Measurements from ENCODE around the gene ZNF624. TPM values are rescaled to one million over a fixed set of nuclear protein-coding genes. Genes with fewer than 3 reads are reported as not detected.

The ZNF624 gene
- total RNA-seq, 3 donors from 2014 or later (not counting 1 experiment from before 2014, with no cell fraction given) = 4.9 to 7.5 (median 7.2) TPM

DNA sequence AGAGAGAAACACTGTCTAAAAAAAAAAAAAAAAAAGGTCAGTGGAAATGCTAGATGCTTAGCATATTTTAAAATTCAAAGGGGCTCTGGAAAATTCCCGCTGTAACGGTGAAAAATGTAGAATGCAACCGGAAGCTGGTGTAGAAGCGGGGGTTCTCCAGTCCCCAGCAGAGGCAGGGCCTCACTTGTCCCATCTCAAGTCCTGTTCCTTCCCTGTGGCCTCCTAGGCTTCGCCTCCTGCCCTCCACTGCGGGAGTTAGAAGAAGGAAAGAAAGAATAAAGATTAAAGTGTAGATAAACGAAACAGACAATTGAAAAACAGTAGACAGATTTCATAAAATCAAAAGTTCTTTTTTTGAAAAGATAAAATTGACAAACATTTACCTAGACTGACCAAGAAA, 69.9 kb downstream of the ZNF624 start:
- no peaks in the 10 kb centered on the region for H3K36me3 Mint-ChIP-seq
- Histone ChIP-seq H3K27ac (ENCODE audit: low read length) (no peak overlapping the region), H3K36me3 (ENCODE audit: control insufficient read depth, insufficient read depth, low read length) (no peaks in the 10 kb centered on the region), H3K9me3 (ENCODE audit: control insufficient read depth, insufficient read depth, low read length) (no peaks in the 10 kb centered on the region), H3K4me3 (ENCODE audit: low read length) (no peak overlapping the region), H3K4me1 (ENCODE audit: control insufficient read depth, insufficient read depth, low read length) (peaks cover 14% of the 10 kb centered on the region), H3K27me3 (ENCODE audit: control insufficient read depth, insufficient read depth, low read length) (peaks cover 7% of the 10 kb centered on the region)
- H3K9me3 Mint-ChIP-seq = no peaks in the 10 kb centered on the region
- peak overlapping the region; percentile 78 for H3K4me3 Mint-ChIP-seq
- no peak overlapping the region for H3K27ac Mint-ChIP-seq
- TF ChIP-seq, protein P1, sequence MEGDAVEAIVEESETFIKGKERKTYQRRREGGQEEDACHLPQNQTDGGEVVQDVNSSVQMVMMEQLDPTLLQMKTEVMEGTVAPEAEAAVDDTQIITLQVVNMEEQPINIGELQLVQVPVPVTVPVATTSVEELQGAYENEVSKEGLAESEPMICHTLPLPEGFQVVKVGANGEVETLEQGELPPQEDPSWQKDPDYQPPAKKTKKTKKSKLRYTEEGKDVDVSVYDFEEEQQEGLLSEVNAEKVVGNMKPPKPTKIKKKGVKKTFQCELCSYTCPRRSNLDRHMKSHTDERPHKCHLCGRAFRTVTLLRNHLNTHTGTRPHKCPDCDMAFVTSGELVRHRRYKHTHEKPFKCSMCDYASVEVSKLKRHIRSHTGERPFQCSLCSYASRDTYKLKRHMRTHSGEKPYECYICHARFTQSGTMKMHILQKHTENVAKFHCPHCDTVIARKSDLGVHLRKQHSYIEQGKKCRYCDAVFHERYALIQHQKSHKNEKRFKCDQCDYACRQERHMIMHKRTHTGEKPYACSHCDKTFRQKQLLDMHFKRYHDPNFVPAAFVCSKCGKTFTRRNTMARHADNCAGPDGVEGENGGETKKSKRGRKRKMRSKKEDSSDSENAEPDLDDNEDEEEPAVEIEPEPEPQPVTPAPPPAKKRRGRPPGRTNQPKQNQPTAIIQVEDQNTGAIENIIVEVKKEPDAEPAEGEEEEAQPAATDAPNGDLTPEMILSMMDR (IDR thresholded peaks at IDR 0.05) = no peak
- intact Hi-C loops (cut with micrococcal nuclease) = no loop called here
- ATAC-seq (no peak), DNase-seq (no peak)
- peaks cover 42 to 75% of the 10 kb centered on the region in 2 donors for H3K27me3 Mint-ChIP-seq (ENCODE audit: low read depth in 2 of 2)
- 46% methylated on average over 4 of the region's 7 CpGs for WGBS (ENCODE audit: insufficient coverage)
- H3K4me1 Mint-ChIP-seq = peaks cover 10% of the 10 kb centered on the region in 2 donors

DNA sequence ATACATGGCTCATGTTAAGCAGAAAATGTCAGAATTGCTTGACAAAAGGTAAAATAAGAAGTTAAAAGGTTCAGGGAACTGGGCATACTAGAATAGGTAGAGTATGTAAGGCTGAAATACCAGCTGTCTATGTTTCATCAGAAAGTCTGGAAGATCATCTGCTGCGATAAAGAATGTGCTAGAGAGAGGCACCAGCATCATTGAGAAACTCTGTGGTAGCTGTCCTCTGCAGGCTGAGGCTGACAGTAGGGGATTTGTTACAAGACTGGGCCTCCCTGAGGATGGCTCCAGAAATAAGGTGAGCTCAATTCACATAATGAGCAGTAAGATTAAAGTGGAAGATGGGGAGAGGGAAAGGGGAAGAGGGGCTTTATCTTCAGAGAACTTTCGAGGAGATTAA, 80.2 kb downstream of the ZNF624 start:
- no peaks in the 10 kb centered on the region for H3K9me3 ChIP-seq (ENCODE audit: control insufficient read depth, insufficient read depth, low read length)
- TF ChIP-seq, protein P1 (IDR thresholded peaks at IDR 0.05) = no peak
- H3K4me1 ChIP-seq (ENCODE audit: control insufficient read depth, insufficient read depth, low read length) = peaks cover 8% of the 10 kb centered on the region
- 74% methylated on average over 2 of the region's 2 CpGs for WGBS (ENCODE audit: insufficient coverage)
- no peak overlapping the region for H3K27ac ChIP-seq (ENCODE audit: low read length)
- H3K9me3 Mint-ChIP-seq = no peaks in the 10 kb centered on the region
- peaks cover 11 to 16% of the 10 kb centered on the region in 2 donors for H3K4me1 Mint-ChIP-seq
- no peaks in the 10 kb centered on the region for H3K27me3 ChIP-seq (ENCODE audit: control insufficient read depth, insufficient read depth, low read length)
- intact Hi-C loops (cut with micrococcal nuclease) = no loop called here
- no peaks in the 10 kb centered on the region for H3K36me3 Mint-ChIP-seq
- H3K4me3 Mint-ChIP-seq = no peak overlapping the region
- H3K27ac Mint-ChIP-seq = no peak overlapping the region
- H3K4me3 ChIP-seq (ENCODE audit: low read length) = no peak overlapping the region
- H3K36me3 ChIP-seq (ENCODE audit: control insufficient read depth, insufficient read depth, low read length) = no peaks in the 10 kb centered on the region
- ATAC-seq (no peak), DNase-seq (no peak)
- H3K27me3 Mint-ChIP-seq (ENCODE audit: low read depth in 2 of 2) = peaks cover 6 to 9% of the 10 kb centered on the region in 2 donors

Other genes starting within 250 kb of the ZNF624 start
- 100 to 1,000 TPM; 138 to 163 (median 147) TPM for gene TRPV2, start 238.3 kb downstream of the ZNF624 start, total RNA-seq
- 1 to 10 TPM; 2.6 to 3.0 (median 3.0) TPM for gene LRRC75A, start 161.7 kb downstream of the ZNF624 start, total RNA-seq
- gene ZNF287, start 84.6 kb downstream of the ZNF624 start, total RNA-seq = 1 to 10 TPM; 2.4 to 7.4 (median 5.3) TPM
- gene CCDC144A, start 36.4 kb upstream of the ZNF624 start, total RNA-seq = 10 to 100 TPM in 1 of 3 donors, 1 to 10 TPM in 2; 2.4 to 12.4 (median 4.5) TPM

All from natural killer cell (primary cell).